Esophagus muscularis mucosa (tissue), 3 donors: ENCODE data around the gene LPCAT2.

Experiments used
- POLR2A ChIP-seq: fragments of 450-650 bp; IDR thresholded peaks from one replicate; pipeline ENCODE4 v1.6.1; 2017; ENCODE audit warnings: antibody characterized with exemption, moderate library complexity, mild to moderate bottlenecking, low read depth
- TF ChIP-seq, protein P1 (sequence below), 3 experiments: fragments of 200-600 bp in 2 of 3; fragments of 450-650 bp in 1 of 3; sonication (generic) in 2 of 3; IDR thresholded peaks; one replicate each; pipeline ENCODE4 v1.5.1; 2017 to 2019; ENCODE audit warnings: antibody characterized with exemption in 3 of 3, mild to moderate bottlenecking in 2 of 3, moderate library complexity in 1 of 3

DNA sequence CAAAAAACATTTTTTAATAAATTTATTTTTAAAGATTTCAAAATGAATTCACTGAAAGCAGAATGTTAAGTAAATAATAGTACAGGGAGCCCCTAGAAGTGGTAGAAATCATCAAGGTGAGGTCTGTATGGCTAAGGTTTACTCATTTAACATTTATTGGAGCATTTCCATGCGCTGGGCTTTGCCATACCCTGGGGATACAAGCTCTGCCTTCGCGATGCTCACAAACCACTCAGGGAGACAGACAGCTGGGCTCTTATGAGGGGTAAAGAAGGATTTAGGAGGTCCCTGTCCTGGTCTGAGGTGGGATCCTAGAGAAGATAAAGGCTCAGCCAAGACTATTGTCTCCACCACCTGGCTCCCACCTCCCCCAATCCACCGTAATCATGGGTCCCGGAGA is 11.3 kb upstream of the LPCAT2 start:
- TF ChIP-seq, protein P1, sequence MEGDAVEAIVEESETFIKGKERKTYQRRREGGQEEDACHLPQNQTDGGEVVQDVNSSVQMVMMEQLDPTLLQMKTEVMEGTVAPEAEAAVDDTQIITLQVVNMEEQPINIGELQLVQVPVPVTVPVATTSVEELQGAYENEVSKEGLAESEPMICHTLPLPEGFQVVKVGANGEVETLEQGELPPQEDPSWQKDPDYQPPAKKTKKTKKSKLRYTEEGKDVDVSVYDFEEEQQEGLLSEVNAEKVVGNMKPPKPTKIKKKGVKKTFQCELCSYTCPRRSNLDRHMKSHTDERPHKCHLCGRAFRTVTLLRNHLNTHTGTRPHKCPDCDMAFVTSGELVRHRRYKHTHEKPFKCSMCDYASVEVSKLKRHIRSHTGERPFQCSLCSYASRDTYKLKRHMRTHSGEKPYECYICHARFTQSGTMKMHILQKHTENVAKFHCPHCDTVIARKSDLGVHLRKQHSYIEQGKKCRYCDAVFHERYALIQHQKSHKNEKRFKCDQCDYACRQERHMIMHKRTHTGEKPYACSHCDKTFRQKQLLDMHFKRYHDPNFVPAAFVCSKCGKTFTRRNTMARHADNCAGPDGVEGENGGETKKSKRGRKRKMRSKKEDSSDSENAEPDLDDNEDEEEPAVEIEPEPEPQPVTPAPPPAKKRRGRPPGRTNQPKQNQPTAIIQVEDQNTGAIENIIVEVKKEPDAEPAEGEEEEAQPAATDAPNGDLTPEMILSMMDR (IDR thresholded peaks at IDR 0.05) = no peak
- TF ChIP-seq POLR2A = no peak
